Effector CD4-positive, alpha-beta T cell (primary cell): ENCODE data around the gene FKBP1B.
"Not testable (repeated sequence)": the region's sequence is repeated elsewhere in the genome, so short reads cannot be mapped to it uniquely, and the experiment has no call there.

Source experiments
- DNase-seq: peaks from one replicate; pipeline ENCODE4 v3.0.0-alpha.2; 2020

The FKBP1B gene

DNA sequence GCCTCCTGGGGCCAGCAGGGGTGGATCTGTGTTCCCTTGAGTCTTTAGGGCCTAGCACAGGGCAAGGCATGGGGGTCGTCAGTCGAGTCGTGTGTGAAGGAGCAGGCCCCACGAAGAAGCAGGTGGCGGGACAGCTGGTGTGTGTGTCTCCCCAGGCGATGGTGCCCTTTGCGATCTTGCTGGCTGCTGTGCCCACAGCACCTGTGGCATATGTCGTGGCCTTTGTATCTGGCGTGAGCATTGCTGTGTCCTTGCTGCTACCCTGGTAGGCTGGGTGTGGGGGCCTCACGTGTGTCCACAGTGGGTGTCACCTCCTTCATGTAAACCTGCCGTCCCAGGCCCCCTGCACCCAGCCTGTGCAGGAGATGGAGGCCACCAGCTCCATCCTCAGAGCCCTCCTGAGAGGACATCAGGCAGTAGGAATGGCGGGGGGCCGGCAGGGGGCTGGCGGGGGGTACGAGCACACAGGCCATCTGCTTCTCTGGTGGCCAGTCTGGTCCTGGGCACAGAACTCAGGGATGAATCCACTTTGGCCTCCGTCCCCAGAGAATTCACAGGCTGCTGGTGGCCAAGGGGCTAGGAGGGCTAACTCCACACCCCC lies 26.5 kb upstream of the FKBP1B start:
- no peak for DNase-seq

DNA sequence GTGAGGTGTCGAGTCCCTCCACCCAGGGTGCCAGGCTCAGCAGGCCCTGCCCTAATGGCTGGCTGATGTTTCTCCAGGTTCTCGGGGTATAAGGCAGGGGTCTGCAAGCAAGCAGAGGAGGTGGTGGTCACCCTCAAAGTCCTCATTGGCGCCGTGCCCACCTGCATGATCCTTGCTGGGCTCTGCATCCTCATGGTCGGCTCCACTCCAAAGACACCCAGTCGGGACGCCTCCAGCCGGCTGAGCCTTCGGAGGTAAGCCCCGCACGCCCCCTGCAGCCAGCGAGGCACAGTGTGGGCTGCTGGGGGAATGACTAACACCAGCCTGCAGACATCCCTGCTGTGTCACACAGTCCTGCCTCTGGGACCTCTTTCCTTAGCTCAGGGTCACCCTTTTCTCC lies 25.5 kb upstream of the FKBP1B start:
- DNase-seq: no peak

DNA sequence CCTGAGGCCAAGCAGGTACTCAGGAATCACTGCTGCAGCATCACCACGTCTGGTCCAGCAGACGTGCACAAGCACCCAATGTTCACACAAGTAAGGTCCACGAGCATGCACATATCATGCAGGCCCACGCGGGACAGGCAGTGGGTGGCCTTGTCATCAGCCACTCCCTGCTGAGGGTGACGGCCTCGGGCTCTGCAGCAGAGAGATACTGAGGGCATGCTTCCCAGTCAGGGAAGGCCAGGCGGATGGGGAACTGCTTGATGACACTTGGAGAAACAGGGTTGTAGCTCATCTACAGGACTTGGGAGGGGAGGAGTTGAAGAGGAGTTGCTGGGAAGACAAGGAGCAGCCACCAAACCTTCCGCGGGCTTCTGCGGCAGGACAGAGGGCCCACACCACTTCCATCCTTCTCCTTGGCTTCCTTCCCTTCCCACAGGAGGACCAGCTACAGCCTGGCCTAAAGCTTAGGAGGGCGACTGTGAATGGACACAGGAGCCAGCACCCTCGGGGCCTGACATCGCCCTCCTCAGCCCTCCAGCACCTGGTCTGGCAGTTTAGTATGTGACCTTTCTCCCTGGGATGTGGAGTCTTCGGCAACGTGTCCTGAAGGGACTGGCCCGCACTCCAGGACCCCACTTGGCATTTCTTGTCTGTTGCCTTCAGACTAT lies 24.4 kb upstream of the FKBP1B start:
- no peak for DNase-seq

DNA sequence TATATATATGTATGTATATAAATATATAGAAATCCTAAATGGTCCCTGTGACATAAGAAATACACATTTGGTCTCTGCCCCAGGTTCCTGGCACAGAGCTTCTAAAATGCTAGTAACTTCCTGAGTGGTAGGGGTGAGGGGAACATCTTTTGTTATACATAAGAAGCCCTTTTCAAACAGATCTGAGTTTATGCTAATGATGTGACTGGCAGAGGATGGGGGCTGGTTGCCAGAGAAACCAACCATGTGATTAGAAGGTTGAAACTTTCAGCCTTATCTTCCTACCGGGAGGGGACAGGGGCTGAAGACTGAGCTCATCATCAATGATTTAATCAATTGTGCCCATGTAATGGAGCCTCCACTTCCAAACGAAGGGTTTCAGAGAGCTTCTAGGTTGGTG lies 23.3 kb upstream of the FKBP1B start:
- DNase-seq: no peak

DNA sequence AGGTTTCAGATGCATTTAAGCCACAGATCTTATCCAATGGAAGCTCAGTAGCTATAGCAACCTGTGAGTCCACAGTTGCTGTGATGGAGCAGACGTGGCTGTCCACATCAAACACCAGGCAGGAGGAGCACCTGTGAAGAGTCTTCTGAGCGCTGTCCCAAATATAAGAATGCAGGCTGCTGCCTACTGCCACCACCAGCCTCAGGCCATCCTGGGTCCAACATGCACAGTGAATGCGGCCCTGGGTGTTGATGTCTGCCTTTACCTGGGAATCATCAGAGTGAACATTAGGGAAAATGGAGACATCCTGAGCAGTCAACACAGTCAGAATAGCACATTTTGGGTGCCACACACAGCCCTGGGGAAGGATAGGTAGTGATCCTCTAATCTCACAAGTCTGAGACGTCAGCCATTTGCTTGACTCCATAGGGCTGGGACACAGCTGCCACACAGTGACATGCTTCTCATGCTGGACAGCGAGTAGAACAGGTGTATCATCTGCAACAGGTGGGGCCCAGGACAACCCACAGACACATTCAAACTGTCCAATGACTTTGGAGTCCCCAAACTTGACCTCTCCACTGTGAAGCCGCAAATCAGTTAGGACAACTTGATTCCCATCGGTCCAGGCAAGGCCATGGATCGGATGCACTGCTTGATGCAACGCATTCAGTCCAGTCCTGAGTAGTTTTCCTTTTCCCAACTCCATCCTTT lies 10.6 kb upstream of the FKBP1B start:
- no peak for DNase-seq

DNA sequence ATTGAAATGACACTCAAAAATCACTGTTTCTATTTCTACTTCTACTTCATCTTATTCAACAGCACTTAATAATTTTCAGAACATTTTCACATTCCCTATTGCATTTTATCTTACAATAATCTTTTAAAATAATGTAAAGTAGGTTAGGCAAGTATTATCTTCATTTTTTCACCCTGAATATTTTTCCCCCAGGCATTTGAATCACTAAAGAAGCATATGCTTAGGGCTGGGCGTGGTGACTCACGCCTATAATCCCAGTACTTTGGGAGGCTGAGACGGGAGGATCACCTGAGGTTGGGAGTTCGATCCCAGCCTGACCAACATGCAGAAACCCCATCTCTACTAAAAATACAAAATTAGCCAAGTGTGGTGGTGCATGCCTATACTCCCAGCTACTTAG lies 9.0 kb upstream of the FKBP1B start:
- DNase-seq: no peak

DNA sequence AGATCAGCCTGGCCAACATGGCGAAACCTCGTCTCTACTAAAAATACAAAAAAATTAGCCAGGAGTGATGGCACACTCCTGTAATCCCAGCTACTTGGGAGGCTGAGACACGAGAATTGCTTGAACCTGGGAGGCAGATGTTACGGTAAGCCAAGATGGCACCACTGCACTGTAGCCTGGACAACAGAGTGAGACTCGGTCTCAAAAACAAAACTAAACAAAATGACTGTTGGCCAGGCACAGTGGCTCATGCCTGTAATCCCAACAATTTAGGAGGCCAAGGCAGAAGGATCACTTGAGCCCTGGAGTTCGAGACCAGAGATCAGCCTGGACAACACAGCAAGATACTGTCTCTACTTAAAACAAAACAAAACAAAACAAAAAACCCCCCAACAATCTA lies 6.4 kb upstream of the FKBP1B start:
- DNase-seq: not testable (repeated sequence)

DNA sequence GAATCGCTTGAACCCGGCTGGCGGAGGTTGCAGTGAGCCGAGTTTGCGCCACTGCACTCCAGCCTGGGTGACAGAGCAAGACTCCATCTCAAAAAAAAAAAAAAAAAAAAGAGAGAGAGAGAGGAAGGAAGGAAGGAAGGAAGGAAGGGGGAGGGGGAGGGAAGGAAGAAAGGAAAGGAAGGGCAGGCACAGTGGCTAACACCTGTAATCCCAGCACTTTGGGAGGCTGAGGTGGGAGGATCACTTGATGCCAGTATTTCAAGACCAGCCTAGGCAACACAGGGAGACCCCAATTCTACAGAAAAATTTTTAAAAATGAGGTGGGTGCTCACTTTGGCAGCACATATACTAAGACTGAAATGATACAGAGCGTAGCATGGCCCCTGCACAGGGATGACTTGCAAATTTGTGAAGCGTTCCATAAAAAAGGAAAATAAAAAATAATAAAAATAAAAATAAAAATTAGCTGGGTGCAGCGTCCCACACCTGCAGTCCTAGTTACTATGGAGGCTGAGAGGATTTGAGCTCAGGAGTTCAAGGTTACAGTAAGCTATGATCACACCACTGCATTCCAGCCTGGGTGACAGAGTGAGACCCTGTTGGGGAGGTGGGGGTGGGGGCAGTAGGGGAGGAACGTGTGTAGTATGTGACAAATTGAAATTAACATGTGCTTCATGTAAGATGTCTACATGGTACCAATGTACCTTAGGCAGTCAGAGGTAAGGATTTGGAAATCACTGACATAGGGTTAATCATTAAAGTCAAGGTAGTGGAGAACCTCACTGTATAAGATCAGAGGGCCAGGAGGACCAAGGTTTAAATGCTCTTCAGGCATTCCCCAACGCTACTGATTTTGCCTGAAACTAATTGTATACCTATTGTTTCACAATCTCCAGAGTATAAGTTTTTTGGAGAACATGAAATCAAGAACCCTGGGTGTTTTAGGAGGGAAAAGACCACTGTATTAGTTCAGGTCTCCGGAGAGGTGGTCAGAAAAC lies 3.7 kb upstream of the FKBP1B start:
- DNase-seq: no peak

DNA sequence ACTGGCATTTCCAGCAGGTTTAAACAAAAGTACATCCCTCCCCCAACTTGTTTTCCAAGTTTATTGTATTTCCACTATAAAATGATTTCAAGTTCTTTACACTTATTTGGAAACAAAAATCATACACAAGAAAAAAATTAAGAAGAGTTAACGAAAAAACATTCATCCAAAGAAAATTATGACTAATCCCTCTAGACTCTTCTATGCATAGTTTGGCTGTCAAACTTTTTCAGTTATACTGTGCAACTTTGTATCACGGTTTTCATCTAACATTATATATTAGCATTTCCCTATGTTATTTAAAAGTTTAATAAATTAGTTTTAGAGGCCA lies 3.0 kb upstream of the FKBP1B start:
- no peak for DNase-seq

DNA sequence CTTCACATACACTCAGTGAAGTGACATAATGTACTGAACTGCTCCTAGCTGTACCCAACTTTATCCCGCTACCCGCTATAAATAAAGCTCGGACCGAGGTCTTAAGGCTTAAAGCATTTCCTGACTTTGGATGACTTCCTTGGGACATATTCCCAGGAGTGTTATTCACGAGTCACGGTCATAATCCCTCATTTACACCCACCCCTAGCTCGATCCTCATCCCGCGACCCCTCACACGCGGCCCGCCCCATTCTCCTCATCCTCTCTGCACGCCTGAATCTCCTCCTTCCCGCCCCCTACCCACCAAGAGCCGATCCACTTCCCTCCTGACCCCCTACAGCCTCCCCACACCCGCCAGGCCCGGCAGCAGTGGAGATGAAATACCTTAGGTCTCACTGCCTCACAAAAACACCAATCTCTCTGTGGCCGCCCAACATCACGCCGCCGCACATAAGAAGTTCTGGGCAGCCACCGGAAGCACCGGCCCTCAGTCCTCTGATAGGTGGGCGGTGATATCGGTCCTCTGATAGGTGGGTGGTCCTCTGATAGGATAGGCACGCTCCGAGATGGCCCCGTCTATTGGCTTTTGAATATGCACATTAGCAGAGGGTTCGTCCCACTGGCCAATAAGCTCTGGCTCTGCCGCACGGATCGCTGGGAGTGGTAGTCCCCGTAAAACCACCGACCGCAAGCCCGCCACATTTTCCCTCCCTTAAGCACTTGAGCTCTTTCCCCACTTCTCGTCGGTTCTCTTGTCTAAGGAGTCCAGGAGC lies 2.4 kb upstream of the FKBP1B start, which contains the start of gene WDCP:
Gene WDCP (minus strand): TSS at position 462 of the 773 bp plus-strand sequence. CDS start 7,897 bp downstream, outside the sequence.
- DNase-seq: peak; percentile 91

DNA sequence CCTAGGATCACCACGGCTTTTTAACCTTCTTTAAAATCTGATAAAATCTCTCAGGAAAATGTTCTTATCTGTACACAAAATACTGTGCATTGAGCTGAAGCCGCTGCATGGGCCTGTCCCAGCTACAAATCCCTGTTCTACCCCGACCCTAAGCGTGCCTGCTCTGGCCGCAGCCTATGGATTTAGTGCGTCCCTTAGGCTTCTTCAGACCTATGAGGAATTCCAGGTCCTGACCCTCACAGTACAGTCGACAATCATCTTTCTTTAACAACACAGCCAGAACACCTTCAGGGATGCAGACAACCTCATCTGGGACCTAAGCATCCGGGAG lies 1.9 kb upstream of the FKBP1B start:
- no peak for DNase-seq

DNA sequence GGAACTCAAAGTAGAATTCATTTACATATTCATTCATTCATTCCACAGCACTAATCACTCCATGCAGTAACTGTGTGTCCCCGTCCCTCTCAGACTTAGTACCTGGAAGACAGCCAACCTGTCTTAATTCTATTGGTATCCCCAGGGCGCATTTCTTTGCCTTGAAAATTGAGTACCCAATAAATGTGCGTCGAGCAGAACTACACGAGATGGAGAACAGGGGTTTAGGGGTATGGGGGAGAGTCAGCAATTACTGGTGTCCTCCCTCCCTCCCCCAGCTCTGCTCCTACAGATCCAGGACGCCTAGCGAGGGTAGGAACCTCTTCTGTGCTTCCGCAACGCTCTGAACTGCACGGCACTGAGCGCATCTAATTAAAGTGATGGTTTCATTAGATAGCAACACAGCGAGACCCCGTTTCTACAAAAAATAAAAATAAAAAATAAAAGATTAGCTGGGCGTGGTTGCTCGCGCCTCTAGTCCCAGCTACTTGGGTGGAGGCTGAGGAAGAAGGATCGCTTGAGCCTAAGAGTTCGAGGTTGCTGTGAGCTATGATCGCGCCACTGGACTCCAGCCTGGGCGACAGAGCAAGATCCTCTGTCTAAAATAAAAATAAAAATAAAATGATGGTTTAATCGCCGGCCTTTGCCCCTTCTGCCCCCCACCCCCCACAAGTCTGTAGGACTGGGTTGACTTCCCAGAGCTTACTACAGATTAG lies 614 bp upstream of the FKBP1B start:
- no peak for DNase-seq

DNA sequence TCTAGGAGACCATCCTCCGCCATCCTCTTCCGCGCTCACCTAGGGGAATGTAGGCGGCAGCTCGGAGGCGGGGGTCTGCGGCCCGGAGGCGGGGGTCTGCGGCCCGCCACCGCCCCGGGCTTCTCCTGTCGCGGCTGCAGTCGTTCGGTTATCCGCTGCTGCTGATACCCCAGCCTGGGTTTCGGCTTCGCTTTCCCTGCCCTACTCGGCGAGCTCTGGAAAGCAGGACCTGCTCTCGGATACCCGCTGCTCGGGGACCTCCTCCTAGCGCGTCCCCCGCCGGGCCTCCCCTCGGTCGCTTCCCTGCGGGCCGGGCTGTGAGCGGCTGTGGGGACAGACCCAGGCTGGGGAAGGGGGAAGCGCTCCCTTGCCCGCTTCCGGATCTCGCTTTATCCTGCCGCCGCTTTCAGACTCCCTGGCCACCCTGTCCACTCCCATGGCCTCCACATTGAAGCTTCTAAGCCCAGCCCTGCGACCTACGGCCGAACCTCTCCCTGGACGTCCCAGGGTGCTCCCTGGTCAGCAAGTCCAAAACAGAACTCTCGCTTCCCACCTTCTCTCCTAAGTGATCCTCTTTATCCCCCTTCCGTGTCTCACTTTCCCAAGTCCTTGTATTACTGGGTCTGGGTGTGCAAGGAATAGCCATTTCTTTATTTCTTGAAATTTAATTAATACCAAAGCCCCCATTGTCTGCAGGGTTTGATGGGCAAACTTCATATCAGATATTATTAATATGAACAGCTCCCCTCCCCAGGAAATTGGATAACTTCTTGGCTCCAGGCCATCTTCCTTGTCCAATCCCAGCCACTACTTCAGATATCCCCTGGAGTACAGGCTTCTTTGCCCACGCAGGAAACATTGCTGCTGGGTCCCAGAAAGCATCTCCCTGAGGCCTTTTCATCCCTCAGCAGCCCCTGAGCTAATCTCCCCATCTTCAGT lies 769 bp downstream of the FKBP1B start:
- no peak for DNase-seq

DNA sequence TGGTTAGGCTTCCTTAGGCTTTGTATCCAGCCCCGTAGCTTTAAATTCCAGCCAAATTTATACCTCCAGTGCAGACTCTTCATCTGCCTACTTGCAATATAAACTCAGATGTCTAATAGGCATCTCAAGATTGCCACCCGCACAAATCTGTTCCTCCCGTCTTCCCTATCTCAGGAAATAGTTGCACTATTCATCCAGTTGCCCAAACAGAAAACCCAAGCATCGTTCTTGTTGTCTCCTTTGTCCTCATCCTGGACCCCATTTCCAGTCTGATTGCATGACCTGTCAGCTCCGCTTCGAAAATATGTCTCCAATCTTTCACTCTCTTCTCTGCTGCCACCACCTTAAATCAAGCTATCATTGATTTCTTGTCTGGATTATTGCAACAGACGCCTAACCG lies 2.3 kb downstream of the FKBP1B start:
- no peak for DNase-seq

DNA sequence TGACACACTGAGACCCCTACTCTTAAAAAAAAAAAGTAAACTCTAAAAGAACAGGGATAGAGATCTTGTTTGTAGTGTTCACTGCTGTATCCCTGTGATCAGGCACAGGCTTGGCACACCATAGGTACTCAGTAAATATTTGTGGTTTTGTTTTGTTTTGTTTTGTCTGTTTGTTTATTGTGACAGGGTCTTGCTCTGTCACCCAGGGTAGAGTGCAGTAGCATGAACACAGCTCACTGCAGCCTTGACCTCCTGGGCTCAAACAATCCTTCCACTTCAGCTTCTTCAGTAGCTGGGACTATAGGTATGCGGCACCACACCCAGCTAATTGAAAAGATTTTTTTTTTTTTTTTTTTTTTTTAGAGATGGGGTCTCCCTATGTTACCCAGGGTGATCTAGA lies 3.4 kb downstream of the FKBP1B start:
- no peak for DNase-seq

DNA sequence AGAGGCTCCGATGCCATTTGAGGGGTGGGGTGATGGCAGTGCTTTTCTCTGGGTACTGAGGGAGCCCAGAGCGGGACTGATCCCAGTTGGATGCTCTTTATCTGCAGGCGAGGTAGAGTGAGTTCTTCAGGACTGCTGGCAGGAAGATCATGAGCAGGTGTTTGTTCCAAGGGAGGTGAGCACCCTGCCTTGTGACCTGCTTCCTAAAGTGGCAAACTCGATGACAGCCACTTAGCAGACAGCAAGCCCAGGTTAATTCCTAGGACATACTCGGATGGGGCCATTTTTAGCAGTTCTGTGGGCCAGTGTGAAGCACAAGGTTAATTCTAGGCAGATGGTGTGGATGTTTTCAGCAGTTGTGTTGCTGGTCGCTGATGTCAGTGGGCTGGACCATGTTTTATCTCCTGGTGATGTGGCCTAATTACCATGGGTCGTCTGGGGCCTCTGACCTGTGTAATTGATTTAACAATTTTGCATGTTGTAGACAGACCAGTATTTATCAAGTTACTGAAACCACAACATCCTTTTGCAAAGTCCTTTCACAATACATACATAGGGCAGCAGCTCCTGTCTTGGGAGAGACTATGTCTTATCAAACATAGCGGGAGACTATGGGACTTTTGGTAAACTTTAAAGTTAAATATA lies 4.9 kb downstream of the FKBP1B start:
- DNase-seq: no peak

DNA sequence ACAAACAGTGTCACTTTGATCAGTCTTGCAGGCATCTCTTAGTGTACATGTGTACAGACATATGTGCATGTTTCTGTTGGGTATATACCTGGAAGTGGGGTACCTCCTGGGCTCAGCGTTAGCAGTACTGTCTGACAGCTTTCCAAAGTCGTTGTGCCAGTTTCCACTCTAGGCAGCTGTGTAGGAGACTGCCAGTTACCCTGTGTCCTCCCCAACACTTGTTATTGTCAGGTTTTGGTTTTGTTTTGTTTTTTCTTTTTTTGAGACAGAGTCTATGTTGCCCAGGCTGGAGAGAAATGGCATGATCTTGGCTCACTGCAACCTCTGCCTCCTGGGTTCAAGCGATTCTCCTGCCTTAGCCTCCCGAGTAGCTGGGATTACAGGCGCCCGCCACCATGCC lies 6.2 kb downstream of the FKBP1B start:
- DNase-seq: no peak

DNA sequence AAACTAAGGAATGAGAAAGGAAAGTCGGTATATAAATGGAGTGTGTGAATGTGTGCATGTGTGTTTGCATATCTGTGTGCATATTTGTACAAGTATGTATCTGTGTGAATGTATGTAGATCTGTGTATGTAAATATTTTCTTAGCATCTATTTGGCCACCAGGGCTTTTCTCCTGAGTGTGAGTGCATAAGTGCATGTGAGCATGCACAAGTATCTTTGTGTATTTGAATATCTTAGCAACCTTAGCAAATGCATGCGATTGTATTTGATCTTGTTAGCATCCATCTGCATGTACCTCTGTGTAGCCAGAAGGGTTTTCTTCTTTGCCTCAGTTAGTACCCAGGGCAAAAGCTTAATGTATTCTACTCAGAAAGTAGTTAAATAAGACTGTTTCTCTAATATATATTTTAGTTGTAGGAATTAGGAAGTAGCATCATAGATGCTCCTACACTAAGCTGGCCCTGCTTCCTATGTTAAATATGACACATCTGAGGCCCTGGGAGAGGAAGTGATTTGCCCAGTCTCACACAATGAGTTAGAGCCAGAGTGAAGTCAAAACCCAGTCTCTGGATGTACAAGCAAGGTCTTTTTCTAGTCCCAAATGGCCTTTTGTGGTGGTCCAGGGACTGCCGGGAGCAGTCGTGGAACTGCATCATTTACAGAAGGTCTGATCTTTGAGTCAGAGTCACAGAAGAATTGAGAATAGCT lies 9.2 kb downstream of the FKBP1B start:
- DNase-seq: no peak

DNA sequence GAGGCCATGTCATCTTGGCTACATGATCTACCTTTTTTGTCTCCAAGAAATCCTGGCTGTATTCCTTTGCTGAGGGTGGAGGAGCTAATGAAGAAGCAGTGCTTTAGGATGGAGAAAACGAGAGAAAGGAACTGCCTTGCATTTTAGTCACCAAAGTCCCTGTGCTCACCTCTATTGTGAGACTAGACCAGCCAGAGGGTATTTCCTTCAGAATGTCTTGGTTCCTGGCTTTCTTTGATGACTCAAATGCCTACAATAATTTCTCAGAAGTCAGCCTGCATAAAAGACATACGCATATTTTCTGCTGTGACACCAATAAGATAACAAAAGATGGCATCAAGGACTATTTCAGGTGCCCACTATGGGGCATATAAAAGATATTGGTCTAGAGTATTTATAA lies 15.8 kb downstream of the FKBP1B start:
- DNase-seq: no peak
